OCI-M2 (cell line): ENCODE measurements around the gene LMOD1.

Source experiments
- DNase-seq: peaks from one replicate; lab custom pipeline; 2025; ENCODE audit not compliant: unreplicated experiment; lab: John Stamatoyannopoulos, UW

Gene LMOD1

GRCh38 chr1:201895120-201895665 lies 51.2 kb downstream of the LMOD1 start:
- no peak for DNase-seq

DNA sequence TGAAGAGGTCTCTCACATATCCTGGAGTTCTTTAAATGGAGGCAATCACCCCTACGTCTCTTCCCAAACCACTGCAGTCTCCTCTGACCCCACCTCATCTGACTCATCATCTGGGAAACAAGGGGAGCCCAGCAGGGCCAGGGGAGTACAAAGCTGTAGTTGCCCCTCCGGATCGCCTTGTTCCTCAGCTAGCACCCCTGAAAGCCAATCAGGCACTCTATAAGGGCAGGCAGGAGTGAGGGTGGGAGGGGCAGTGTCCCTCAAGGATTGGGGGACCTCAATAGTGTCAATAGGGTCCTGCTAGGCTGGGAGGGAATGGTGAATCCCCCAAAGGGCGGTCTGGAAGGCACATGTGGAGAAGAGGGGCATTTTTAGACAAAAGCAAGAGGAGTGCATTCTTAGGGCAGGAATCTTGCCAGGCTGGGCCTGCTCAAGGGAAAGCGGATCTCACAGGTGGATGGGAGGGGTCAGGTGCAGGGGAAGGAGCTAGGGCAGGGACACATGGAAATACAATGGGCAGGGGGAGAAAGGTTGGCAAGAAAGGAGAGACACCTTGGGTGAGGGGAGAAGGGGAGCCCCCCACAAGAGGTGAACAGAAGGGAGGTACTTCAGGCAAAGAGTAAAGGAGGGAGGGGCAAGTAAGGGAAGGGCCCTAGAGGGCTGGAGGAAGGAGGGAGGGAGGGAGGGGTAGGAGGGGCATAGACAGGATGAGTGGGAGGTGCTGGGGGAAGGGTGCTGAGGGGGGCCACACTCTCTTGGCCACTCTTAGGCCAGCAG lies 51.8 kb downstream of the LMOD1 start:
- DNase-seq: no peak

GRCh38 chr1:201893431-201893830 lies 52.9 kb downstream of the LMOD1 start:
- DNase-seq: no peak

GRCh38 chr1:201892211-201892610 lies 54.1 kb downstream of the LMOD1 start:
- no peak for DNase-seq

DNA sequence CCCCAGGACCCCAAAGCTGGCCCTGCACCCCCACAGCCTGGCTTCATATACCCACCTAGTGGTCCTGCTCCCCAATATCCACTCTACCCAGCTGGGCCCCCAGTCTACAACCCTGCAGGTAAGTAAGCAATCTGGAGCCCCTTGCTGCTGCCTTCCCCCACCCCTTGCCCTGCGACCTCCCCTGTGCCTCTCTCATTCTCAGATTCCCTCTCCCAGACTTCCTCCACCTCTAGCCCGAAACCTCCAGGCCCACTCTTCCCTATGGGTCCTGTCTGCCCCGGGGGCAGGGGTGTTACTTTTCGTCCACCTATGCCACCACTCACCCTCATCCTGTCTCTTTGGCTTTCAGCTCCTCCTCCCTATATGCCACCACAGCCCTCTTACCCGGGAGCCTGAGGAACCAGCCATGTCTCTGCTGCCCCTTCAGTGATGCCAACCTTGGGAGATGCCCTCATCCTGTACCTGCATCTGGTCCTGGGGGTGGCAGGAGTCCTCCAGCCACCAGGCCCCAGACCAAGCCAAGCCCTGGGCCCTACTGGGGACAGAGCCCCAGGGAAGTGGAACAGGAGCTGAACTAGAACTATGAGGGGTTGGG lies 54.8 kb downstream of the LMOD1 start:
- no peak for DNase-seq

DNA sequence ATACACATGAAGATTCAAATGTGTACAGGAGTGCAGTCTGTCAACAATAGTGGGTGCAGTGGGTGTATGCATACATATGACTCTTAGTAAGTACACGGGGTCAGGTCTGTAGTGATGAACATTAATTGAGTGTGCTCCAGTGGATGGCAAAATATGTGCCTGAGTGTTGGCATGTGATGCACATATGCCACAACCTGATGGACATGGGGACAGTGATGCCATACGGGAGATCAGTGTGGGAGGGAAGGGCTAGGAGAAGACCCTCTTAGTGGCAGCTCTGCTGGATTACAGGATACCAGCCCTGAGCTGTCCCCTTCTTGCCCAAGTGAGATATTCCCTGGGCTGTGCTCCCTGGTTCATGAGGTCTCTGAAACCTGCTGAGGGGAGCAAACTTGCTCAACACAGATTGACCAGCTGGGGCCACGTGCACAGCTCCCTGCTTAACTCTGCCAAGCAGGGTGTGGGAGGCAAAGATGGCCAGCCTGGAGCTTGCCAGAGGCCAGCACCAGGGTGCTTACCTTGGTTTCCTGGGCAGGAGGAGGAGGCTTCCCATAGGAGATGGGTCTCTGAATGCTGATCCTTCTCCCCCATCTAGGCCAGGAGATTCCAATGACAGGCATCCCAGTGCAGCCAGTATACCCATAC lies 55.4 kb downstream of the LMOD1 start:
- no peak for DNase-seq

DNA sequence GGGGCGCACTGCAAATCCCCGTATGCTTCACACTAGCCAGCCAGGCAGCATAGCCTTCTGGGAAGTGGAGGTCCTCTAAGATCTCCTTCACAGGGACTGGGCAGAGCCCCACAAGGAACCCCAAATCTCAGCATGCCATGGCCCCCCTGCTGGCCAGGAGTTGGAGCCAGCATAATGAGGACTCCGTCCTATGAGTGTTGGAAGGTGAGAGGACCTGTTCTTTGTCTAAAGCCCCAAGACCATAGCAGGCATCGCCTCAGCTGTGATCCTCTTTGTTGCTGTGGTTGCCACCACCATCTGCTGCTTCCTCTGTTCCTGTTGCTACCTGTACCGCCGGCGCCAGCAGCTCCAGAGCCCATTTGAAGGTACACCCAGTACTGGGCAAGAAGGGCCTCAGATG lies 56.1 kb downstream of the LMOD1 start:
- no peak for DNase-seq

GRCh38 chr1:201889090-201889968 lies 57.0 kb downstream of the LMOD1 start:
- DNase-seq: no peak

DNA sequence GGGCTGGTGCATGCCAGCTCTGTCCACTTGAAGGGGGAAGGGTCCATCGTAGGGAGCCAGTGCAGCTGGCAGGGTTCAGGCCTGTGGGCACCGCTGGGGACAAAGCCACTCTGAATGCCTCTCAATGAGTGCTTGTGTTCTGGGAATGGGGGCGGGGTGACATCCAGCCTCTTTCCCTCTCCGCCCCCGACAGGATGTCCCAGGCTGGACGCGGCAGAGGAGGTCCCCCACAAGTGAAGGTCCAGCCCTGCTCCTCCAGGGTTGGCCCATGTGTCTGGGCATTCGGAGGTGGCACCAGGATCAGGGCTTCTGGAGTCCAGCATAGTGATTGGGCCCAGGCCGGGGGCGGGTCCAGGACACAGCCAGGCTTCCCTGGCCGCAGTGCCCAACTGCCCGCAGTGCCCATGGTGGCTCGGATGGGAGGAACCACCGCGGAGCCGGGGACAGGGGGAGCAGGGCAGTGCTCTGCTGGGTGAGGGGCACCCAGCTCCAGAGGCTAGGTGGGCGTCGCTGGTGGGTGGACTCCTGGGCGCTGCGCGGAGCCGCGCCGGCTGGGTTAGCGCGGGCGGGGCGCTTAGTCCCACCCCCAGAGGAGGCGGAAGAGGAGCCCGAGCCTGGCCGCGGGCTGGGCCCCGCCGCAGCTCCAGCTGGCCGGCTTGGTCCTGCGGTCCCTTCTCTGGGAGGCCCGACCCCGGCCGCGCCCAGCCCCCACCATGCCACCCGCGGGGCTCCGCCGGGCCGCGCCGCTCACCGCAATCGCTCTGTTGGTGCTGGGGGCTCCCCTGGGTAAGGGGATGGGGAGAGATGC lies 57.9 kb downstream of the LMOD1 start, which contains the start of gene SHISA4:
Gene SHISA4 (plus strand): TSS at position 617 of the 808 bp plus-strand sequence. CDS start 97 bp downstream, at position 714.
- no peak for DNase-seq

DNA sequence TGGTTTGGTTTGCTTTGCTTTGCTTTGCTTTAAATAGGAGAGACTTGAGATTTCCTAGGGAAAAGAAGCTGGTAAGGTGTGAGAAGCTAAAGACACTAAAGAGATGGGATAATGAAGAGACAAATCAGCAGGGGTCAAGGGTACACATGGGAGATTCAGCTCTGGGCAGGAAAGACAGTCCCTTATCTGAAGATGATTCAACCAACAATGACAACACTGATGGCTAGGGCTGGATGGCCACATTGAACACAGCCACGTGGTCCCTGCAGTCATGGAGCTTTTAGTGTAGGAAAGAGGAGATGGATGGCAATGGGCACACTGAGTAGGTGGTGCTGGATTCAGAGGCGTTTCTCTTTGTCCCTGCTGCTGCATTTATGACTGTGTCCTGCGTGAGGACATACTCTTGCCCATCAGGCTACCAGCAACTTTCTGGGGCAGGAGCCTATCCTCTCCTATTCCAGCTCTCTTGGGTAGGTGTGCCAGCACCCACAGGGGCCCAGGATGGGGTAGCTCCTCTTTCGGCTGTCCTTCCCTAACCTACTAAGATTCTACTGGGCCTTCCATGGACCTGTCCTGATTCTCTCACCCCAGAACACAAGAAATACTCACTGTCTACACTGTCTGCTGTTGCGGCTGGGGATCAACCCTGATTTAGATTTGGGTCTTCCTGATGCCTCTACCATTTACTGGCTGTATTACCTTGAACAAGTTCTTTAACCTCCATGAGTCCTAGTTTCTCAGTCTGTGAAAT lies 59.1 kb downstream of the LMOD1 start:
- no peak for DNase-seq

DNA sequence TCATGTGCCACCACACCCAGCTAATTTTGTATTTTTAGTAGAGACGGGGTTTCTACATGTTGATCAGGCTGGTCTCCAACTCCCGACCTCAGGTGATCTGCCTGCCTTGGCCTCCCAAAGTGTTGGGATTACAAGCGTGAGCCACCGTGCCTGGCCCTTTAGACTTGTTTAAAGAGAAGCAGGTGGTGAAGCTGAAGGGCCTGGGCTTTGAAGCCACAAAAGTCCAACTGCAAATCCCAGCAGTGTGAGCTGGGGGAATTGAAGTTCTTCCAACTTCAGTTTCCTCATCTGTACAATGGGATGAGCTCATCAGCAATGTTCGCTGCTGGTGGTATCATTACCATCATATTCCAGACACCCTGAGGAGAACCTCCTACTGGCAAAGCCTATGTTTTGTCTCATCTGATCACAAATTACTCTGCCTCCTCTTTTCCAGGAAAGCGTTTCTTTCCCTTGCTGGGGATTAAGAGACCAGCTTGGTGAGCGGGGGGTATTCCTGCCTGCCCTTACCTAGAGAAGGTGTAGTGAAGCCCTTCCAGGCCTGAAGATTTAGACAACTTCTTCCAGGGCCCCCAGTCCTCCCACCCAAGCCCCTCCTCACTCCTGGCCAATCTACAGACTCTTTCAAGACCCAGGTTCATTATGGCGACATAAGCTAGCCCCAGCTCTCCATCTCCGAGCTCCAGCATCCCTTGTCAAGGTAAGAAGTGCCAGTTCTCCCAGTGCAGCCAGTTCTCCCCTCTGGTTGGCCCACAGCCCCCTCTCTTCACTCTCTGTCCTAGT lies 60.1 kb downstream of the LMOD1 start:
- no peak for DNase-seq

DNA sequence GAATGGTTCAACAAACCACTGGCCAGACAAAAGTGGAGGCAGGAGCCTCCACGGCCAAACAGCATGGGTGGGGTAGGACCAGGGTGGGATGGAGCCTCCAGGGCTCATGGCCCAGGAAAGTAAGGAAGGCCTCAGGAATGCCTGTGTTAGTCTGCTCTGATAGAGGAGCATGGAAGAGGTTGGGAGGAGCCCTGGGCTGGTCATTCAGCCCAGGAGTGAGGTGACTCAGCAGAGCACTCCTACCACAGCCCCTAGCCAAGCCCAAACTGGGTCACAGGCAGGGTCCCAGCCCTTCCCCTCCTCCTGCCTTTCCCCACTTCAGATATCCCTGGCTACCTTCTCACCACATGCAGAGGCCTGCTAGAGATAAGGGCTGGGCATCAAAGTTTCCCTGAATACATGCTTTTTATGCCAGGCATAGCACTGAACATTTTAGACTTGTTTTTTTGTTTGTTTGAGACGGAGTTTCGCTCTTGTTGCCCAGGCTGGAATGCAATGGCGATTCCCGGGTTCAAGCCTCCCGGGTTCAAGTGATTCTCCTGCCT lies 60.7 kb downstream of the LMOD1 start:
- no peak for DNase-seq

DNA sequence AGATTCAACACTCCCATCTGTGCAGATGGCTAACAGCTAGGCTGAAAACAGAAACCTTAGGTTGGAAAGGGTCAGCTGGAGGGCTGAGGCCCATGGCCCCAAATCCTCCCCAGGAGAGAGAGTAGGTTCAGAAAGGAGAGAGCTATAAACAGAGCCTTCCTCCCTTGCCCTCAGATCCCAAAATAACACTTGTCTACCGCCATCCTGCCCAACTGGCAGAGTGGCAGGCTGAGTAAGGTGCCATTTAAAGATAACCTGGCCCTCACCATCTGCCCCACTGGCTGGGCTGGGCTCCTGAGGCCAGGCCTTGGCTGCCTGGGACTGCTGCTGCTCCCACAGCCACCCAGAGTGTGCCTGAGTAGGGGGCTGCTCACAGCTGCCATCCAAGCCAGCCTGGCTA lies 61.9 kb downstream of the LMOD1 start:
- DNase-seq: no peak

DNA sequence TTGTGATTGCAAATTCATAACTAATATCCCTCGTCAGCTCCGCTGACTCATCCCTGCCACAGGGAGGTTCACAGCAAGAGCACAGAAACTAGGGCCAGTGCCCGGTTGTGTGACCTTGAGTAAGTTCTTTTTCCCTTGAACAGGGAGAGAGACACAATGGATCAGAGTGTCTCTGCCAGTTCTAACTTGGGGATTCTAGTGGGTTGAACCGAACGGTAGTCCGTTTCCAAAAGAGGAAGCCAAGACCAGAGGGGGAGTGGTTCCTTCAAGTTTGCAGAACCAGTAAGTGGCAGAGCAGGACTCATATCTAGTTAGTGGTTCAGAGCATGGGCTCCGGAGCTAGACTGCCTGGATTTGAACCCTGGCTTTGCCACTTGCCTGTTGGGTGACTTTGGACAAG lies 62.6 kb downstream of the LMOD1 start:
- DNase-seq: no peak

- no peak for DNase-seq
Measured at GRCh38 chr1:201883266-201883665, 63.1 kb downstream of the LMOD1 start.

GRCh38 chr1:201882665-201883132 lies 63.6 kb downstream of the LMOD1 start:
- no peak for DNase-seq

- DNase-seq: no peak
Measured at GRCh38 chr1:201881617-201882016, 64.7 kb downstream of the LMOD1 start.

- no peak for DNase-seq
Measured at GRCh38 chr1:201880928-201881571, 65.3 kb downstream of the LMOD1 start.
